Esophagus muscularis mucosa (tissue), 4 donors: Measurements from ENCODE around the gene VPS13D. TPM values are rescaled to one million over a fixed set of nuclear protein-coding genes. Genes with fewer than 3 reads are reported as not detected.

Experiments
- DNase-seq: peaks from one replicate; pipeline ENCODE4 v3.0.0-alpha.2; 2017; ENCODE audit errors: extremely low spot score
- H3K27ac ChIP-seq, 4 donors: fragments of 200-600 bp; sonication (generic); replicated peaks in 1 of 4; 1 replicate in 3 of 4; 2 replicates in 1 of 4; pipeline ENCODE4 v1.5.1; 2016 to 2019; ENCODE audit warnings: mild to moderate bottlenecking in 1 of 4
- H3K27me3 ChIP-seq, 4 donors: fragments of 200-600 bp; sonication (generic); one replicate each; pipeline versions ENCODE4 v1.5.1 to v1.6.0; 2016 to 2019
- H3K36me3 ChIP-seq, 4 donors: fragments of 200-600 bp; sonication (generic); one replicate each; pipeline ENCODE4 v1.5.1; 2016 to 2019
- H3K4me1 ChIP-seq, 4 donors: fragments of 200-600 bp; sonication (generic); one replicate each; pipeline ENCODE4 v1.5.1; 2016 to 2019
- H3K4me3 ChIP-seq, 4 donors: fragments of 200-600 bp; sonication (generic); 1 replicate in 2 of 4; 2 replicates in 2 of 4; pipeline ENCODE4 v1.5.1; 2016 to 2019; ENCODE audit warnings: mild to moderate bottlenecking in 4 of 4, moderate library complexity in 1 of 4
- H3K9me3 ChIP-seq, 4 donors: fragments of 200-600 bp; sonication (generic); 1 replicate in 3 of 4; 2 replicates in 1 of 4; pipeline ENCODE4 v1.5.1; 2016 to 2019
- CTCF ChIP-seq, 3 experiments: fragments of 200-600 bp in 2 of 3; fragments of 450-650 bp in 1 of 3; sonication (generic) in 2 of 3; IDR thresholded peaks; one replicate each; pipeline ENCODE4 v1.5.1; 2017 to 2019; ENCODE audit warnings: antibody characterized with exemption in 3 of 3, mild to moderate bottlenecking in 2 of 3, moderate library complexity in 1 of 3
- EP300 ChIP-seq: sonication (generic); formaldehyde crosslinking; IDR thresholded peaks from one replicate; pipeline ENCODE4 v1.6.1; 2017; ENCODE audit warnings: antibody characterized with exemption
- POLR2A ChIP-seq: fragments of 450-650 bp; IDR thresholded peaks from one replicate; pipeline ENCODE4 v1.6.1; 2017; ENCODE audit warnings: antibody characterized with exemption, moderate library complexity, mild to moderate bottlenecking, low read depth
- POLR2AphosphoS5 ChIP-seq, 2 donors: sonication (generic); formaldehyde crosslinking; IDR thresholded peaks; one replicate each; pipeline ENCODE4 v1.6.1; 2017; ENCODE audit warnings: antibody characterized with exemption in 2 of 2
- WGBS: methylation state at CpG from one replicate; pipeline ENCODE4 v1.1.5; 2018; 5-methylcytosine and 5-hydroxymethylcytosine counted together
- intact Hi-C: fragments of 100-400 bp; cut with DNase I; formaldehyde crosslinking; loops from one replicate; pipeline ENCODE4 v1.15.1; 2023
- total RNA-seq, 4 donors: library from RNA; depleted of rRNA; stranded (reverse); fragments of >200 nt; gene quantifications; one replicate each; pipeline versions ENCODE4 v1.1.0 to v1.2.1, GENCODE V29; 2016

Gene VPS13D
- total RNA-seq, 4 donors from 2014 or later = 67.8 to 93.3 (median 85.4) TPM

- Histone ChIP-seq H3K4me1 (peaks cover 0 to 9% (median 2%) of the 10 kb centered on the region in 4 donors), H3K27ac (no peak overlapping the region), H3K9me3 (no peaks in the 10 kb centered on the region), H3K36me3 (peaks cover 22 to 88% (median 77%) of the 10 kb centered on the region in 4 donors), H3K4me3 (no peak overlapping the region), H3K27me3 (no peaks in the 10 kb centered on the region)
- no peak for DNase-seq
- intact Hi-C loops = no loop called here
- TF ChIP-seq POLR2A (no peak), EP300 (no peak), POLR2AphosphoS5 (IDR thresholded peaks at IDR 0.05) (no peak), CTCF (IDR thresholded peaks at IDR 0.05) (no peak)
- WGBS = 70% methylated on average over 3 of the region's 3 CpGs
These were observed 58.0 kb downstream of the VPS13D start for GRCh38 chr1:12287869-12288268.

- H3K27me3 ChIP-seq = no peaks in the 10 kb centered on the region
- no peak overlapping the region for H3K4me3 ChIP-seq
- peaks cover 0 to 9% (median 0%) of the 10 kb centered on the region in 4 donors for H3K4me1 ChIP-seq
- peaks cover 25 to 93% (median 79%) of the 10 kb centered on the region in 4 donors for H3K36me3 ChIP-seq
- intact Hi-C loops = no loop called here
- no peak for TF ChIP-seq EP300
- no peak for TF ChIP-seq POLR2A
- TF ChIP-seq POLR2AphosphoS5 (IDR thresholded peaks at IDR 0.05) = no peak
- no peak for TF ChIP-seq CTCF (IDR thresholded peaks at IDR 0.05)
- DNase-seq = no peak
- no peaks in the 10 kb centered on the region for H3K9me3 ChIP-seq
- 68% methylated on average over 1 of the region's 1 CpG for WGBS
- no peak overlapping the region for H3K27ac ChIP-seq
These were observed 61.0 kb downstream of the VPS13D start for GRCh38 chr1:12290828-12291227.

- Histone ChIP-seq H3K36me3 (peaks cover 31 to 95% (median 75%) of the 10 kb centered on the region in 4 donors), H3K9me3 (no peaks in the 10 kb centered on the region), H3K4me1 (no peaks in the 10 kb centered on the region), H3K4me3 (no peak overlapping the region), H3K27me3 (no peaks in the 10 kb centered on the region), H3K27ac (no peak overlapping the region)
- TF ChIP-seq POLR2AphosphoS5 (IDR thresholded peaks at IDR 0.05) (no peak), POLR2A (no peak), EP300 (no peak), CTCF (IDR thresholded peaks at IDR 0.05) (no peak)
- DNase-seq = no peak
- WGBS = 96% methylated on average over 11 of the region's 11 CpGs
- intact Hi-C loops = no loop called here
These were observed 63.6 kb downstream of the VPS13D start for GRCh38 chr1:12293416-12293815.

- Histone ChIP-seq H3K27me3 (no peaks in the 10 kb centered on the region), H3K4me3 (no peak overlapping the region), H3K4me1 (no peaks in the 10 kb centered on the region), H3K9me3 (no peaks in the 10 kb centered on the region), H3K36me3 (peaks cover 31 to 90% (median 72%) of the 10 kb centered on the region in 4 donors), H3K27ac (no peak overlapping the region)
- no peak for DNase-seq
- 92% methylated on average over 3 of the region's 3 CpGs for WGBS
- intact Hi-C loops = no loop called here
- TF ChIP-seq POLR2AphosphoS5 (IDR thresholded peaks at IDR 0.05) (no peak), CTCF (IDR thresholded peaks at IDR 0.05) (no peak), POLR2A (no peak), EP300 (no peak)
These were observed 64.2 kb downstream of the VPS13D start for GRCh38 chr1:12294076-12294475.

GRCh38 chr1:12296016-12296415 is 66.2 kb downstream of the VPS13D start:
- Histone ChIP-seq H3K27me3 (no peaks in the 10 kb centered on the region), H3K36me3 (peaks cover 31 to 99% (median 68%) of the 10 kb centered on the region in 4 donors), H3K27ac (no peak overlapping the region), H3K9me3 (no peaks in the 10 kb centered on the region), H3K4me1 (peaks cover 0 to 14% (median 3%) of the 10 kb centered on the region in 4 donors), H3K4me3 (no peak overlapping the region)
- no peak for DNase-seq
- intact Hi-C loops = no loop called here
- 83% methylated on average over 3 of the region's 3 CpGs for WGBS
- no peak for TF ChIP-seq EP300
- no peak for TF ChIP-seq POLR2A
- no peak for TF ChIP-seq POLR2AphosphoS5 (IDR thresholded peaks at IDR 0.05)
- no peak for TF ChIP-seq CTCF (IDR thresholded peaks at IDR 0.05)
